Neural progenitor cell (in vitro differentiated cells): Measurements from ENCODE around the gene ZNF578.

ENCODE experiments used
- CTCF ChIP-seq: fragments of 200-600 bp; sonication (generic); IDR thresholded peaks from 2 replicates; pipeline ENCODE4 v1.5.1; 2017; ENCODE audit warnings: antibody characterized with exemption, mild to moderate bottlenecking
- EZH2 ChIP-seq: fragments of 200-600 bp; sonication (generic); IDR thresholded peaks from 2 replicates; pipeline ENCODE4 v1.6.1; 2017; ENCODE audit warnings: antibody characterized with exemption, mild to moderate bottlenecking, moderate library complexity
- EZH2phosphoT487 ChIP-seq: fragments of 200-600 bp; sonication (generic); IDR thresholded peaks from 2 replicates; pipeline ENCODE4 v1.6.1; 2017; ENCODE audit warnings: antibody characterized with exemption

- TF ChIP-seq CTCF, result no peak
- TF ChIP-seq EZH2, result no peak
- no peak for TF ChIP-seq EZH2phosphoT487
Observed at GRCh38 chr19:52444506-52444905, 8.8 kb upstream of the ZNF578 start.
